K562 (cell line): ENCODE data around the gene PIN4. TPM values are rescaled to one million over a fixed set of nuclear protein-coding genes. Genes with fewer than 3 reads are reported as not detected.

ENCODE experiments used
- ATAC-seq: fragments of 200-7000 bp; cut with Tn5 transposase; 3 replicates; pipeline ENCODE4 v1.9.1; 2020; ENCODE audit warnings: moderate library complexity
- BruUV-seq: library from RNA; stranded (reverse); fragments of 400-500 nt; replicated peaks from 2 replicates; lab custom pipeline; 2021; lab: Mats Ljungman, UMichigan
- CTCF ChIA-PET: fragments of 300-600 bp; formaldehyde crosslinking; extraction: SDS; loops from one replicate; lab custom pipeline; 2021; ENCODE audit warnings: low intra/inter-chr PET ratio; lab: Yijun Ruan, JAX
- POLR2A ChIA-PET: fragments of 300-600, 350-650 bp; sonication (Branson Sonifier 250); formaldehyde crosslinking; extraction: SDS; loops from one replicate; lab custom pipeline; 2021; ENCODE audit warnings: antibody characterized with exemption, inconsistent platforms; lab: Yijun Ruan, JAX
- DNase-seq, 4 experiments: peaks; one replicate each; pipeline versions ENCODE4 v3.0.0 to v3.0.0-alpha.2; 2011 to 2018; ENCODE audit warnings: low spot score in 3 of 4, mixed read lengths in 3 of 4; ENCODE audit errors: extremely low read depth in 1 of 4
- FAIRE-seq: peaks from 2 replicates; lab custom pipeline; 2011; peaks lifted over from hg19 to GRCh38; lab: Jason Lieb, UNC
- H2AFZ ChIP-seq: 2 replicates; pipeline ENCODE4 v1.6.0; 2011; ENCODE audit warnings: low read depth, low read length, control low read depth, inconsistent platforms
- H3K27ac ChIP-seq: fragments of 200-600 bp; 3 replicates; pipeline ENCODE4 v1.8.0; 2011; ENCODE audit warnings: low read depth, mild to moderate bottlenecking, control low read depth, inconsistent platforms, low read length, moderate library complexity, mixed read lengths; ENCODE audit errors: extremely low read depth
- H3K27me3 ChIP-seq, 2 experiments: fragments of 300-600 bp in 1 of 2; 2 replicates in 1 of 2; 3 replicates in 1 of 2; pipeline versions ENCODE4 v1.6.0 to v1.8.0; 2011; ENCODE audit warnings: inconsistent platforms in 2 of 2, low read length in 2 of 2, mild to moderate bottlenecking in 1 of 2, mixed read lengths in 1 of 2, moderate library complexity in 1 of 2; ENCODE audit not compliant: control insufficient read depth in 2 of 2, insufficient read depth in 2 of 2
- H3K36me3 ChIP-seq: fragments of 300-600 bp; 3 replicates; pipeline ENCODE4 v1.8.0; 2011; ENCODE audit warnings: mild to moderate bottlenecking, low read length, inconsistent platforms; ENCODE audit not compliant: control insufficient read depth, insufficient read depth
- H3K4me1 ChIP-seq, 2 experiments: fragments of 200-600 bp in 1 of 2; replicated peaks in 1 of 2; 2 replicates in 1 of 2; 3 replicates in 1 of 2; pipeline versions ENCODE4 v1.5.1 to v1.8.0; 2011; ENCODE audit warnings: inconsistent platforms in 2 of 2, low read length in 2 of 2, mild to moderate bottlenecking in 1 of 2, mixed read lengths in 1 of 2, moderate library complexity in 1 of 2; ENCODE audit not compliant: control insufficient read depth in 2 of 2, insufficient read depth in 2 of 2
- H3K4me2 ChIP-seq: 2 replicates; pipeline ENCODE4 v1.6.1; 2011; ENCODE audit warnings: low read length, control low read depth, inconsistent platforms, mixed read lengths; ENCODE audit not compliant: insufficient read depth
- H3K4me3 ChIP-seq: fragments of 200-600 bp; sonication (generic), shearing (Covaris generic); 2 replicates; pipeline ENCODE4 v1.5.1; 2016; ENCODE audit warnings: control low read depth, inconsistent platforms
- H3K79me2 ChIP-seq: fragments of 200-600 bp; 3 replicates; pipeline ENCODE4 v1.8.0; 2011; ENCODE audit warnings: low read length, inconsistent platforms; ENCODE audit not compliant: control insufficient read depth, insufficient read depth
- H3K9ac ChIP-seq, 2 experiments: 2 replicates each; pipeline versions ENCODE4 v1.6.0 to v1.6.1; 2011; ENCODE audit warnings: low read depth in 2 of 2, low read length in 2 of 2, control low read depth in 1 of 2, inconsistent platforms in 1 of 2, mild to moderate bottlenecking in 1 of 2, mixed read lengths in 1 of 2; ENCODE audit not compliant: insufficient read depth in 1 of 2
- H3K9me1 ChIP-seq: one replicate; pipeline ENCODE4 v1.6.0; 2011; ENCODE audit warnings: inconsistent platforms, mild to moderate bottlenecking, low read length, moderate library complexity; ENCODE audit not compliant: control insufficient read depth, insufficient read depth
- H3K9me3 ChIP-seq: replicated peaks from 2 replicates; pipeline ENCODE4 v1.5.1; 2011; ENCODE audit warnings: low read depth, low read length, inconsistent platforms; ENCODE audit not compliant: control insufficient read depth, insufficient read depth
- H4K20me1 ChIP-seq: replicated peaks from 2 replicates; pipeline ENCODE4 v1.6.1; 2011; ENCODE audit warnings: low read length, inconsistent platforms, mixed read lengths; ENCODE audit not compliant: control insufficient read depth, insufficient read depth
- ATF2 ChIP-seq: sonication (generic); formaldehyde crosslinking; IDR thresholded peaks from 2 replicates; pipeline ENCODE4 v1.8.1; 2022; ENCODE audit warnings: missing genetic modification reagents
- E4F1 ChIP-seq: fragments of 250-450 bp; sonication (Bioruptor Pico); IDR thresholded peaks from 2 replicates; pipeline ENCODE4 v1.5.0; 2021; ENCODE audit warnings: mild to moderate bottlenecking, borderline replicate concordance
- FOXA3 ChIP-seq, 2 experiments: fragments of 450-650 bp in 1 of 2; sonication (generic) in 1 of 2; formaldehyde crosslinking; IDR thresholded peaks in 1 of 2; conservative IDR thresholded peaks in 1 of 2; 2 replicates each; pipeline versions ENCODE4 v1.4.0 to v1.8.0; 2020 to 2022; ENCODE audit warnings: mild to moderate bottlenecking in 2 of 2, missing genetic modification reagents in 1 of 2
- FOXP1 ChIP-seq: sonication (generic); formaldehyde crosslinking; IDR thresholded peaks from 2 replicates; pipeline ENCODE4 v1.8.0; 2022; ENCODE audit warnings: mild to moderate bottlenecking, missing genetic modification reagents
- GABPB2 ChIP-seq: fragments of 250-450 bp; sonication (Bioruptor Pico); conservative IDR thresholded peaks from 2 replicates; pipeline ENCODE4 v1.5.1; 2021; ENCODE audit warnings: mild to moderate bottlenecking
- NEUROD1 ChIP-seq: fragments of 150-350 bp; IDR thresholded peaks from 2 replicates; pipeline ENCODE4 v1.6.1; 2014; ENCODE audit warnings: borderline replicate concordance, low read length, low read depth; ENCODE audit not compliant: partially characterized antibody
- SPI1 ChIP-seq: IDR thresholded peaks from 2 replicates; pipeline ENCODE4 v1.6.1; 2011; ENCODE audit warnings: low read depth, low read length, control low read depth, borderline replicate concordance
- ZNF740 ChIP-seq, 3 experiments: fragments of 200-800 bp in 1 of 3; sonication (Bioruptor generic) in 1 of 3; sonication (generic) in 1 of 3; formaldehyde crosslinking in 1 of 3; IDR thresholded peaks; 2 replicates each; pipeline versions ENCODE4 v1.6.1 to v1.8.0; 2016 to 2022; ENCODE audit warnings: mild to moderate bottlenecking in 2 of 3, missing compliant biosample characterization in 2 of 3, missing genetic modification characterization in 2 of 3, missing genetic modification reagents in 1 of 3
- WGBS: fragments of 100-300 bp; shearing (Covaris generic); methylation state at CpG from one replicate; pipeline ENCODE4 v1.1.6; 2016; ENCODE audit warnings: low coverage, mixed read lengths; ENCODE audit not compliant: insufficient coverage; ENCODE audit errors: missing lambda C conversion rate; 5-methylcytosine and 5-hydroxymethylcytosine counted together
- in situ Hi-C: fragments of 300-500 bp; cut with MboI; formaldehyde crosslinking; loops from 4 replicates; pipeline ENCODE4 v1.15.0; 2018; ENCODE audit warnings: inconsistent platforms, mixed read lengths
- intact Hi-C: fragments of 100-400 bp; cut with micrococcal nuclease; formaldehyde crosslinking; loops from 2 replicates; pipeline ENCODE4 v1.14.2; 2022
- polyA plus RNA-seq, 8 experiments: library from polyadenylated mRNA; depleted of rRNA in 4 of 8; stranded (reverse) in 5 of 8; unstranded in 3 of 8; fragments of >200 nt; fragmentation: Nextera tagmentation in 2 of 8; fragmentation: Illumina TruSeq in 1 of 8; extraction: Ambion mirVana in 2 of 8; extraction: Trizol in 1 of 8; gene quantifications; 2 replicates each; pipeline versions ENCODE4 v1.2.1 to v1.2.3, GENCODE V29; 2011 to 2014; ENCODE audit warnings: inconsistent platforms in 1 of 8, missing spikeins in 1 of 8
- total RNA-seq, 7 experiments: library from RNA; depleted of rRNA in 6 of 7; stranded (reverse); fragments of >200 nt in 6 of 7; fragmentation: Illumina TruSeq in 2 of 7; extraction: Trizol in 2 of 7; gene quantifications; 2 replicates each; pipeline versions ENCODE4 v1.2.1 to v1.2.3, GENCODE V29; 2011 to 2021; ENCODE audit warnings: low replicate concordance in 1 of 7

PIN4 gene
- total and polyA plus RNA-seq, 9 of the 15 experiments (the other 6 are each of a cell fraction or from before 2014, with no cell fraction given), result 10.0 to 132 (median 45.6) TPM

- in situ Hi-C loops, result no loop called here
- Histone ChIP-seq H3K79me2 (peaks cover 4% of the 10 kb centered on the region; the same call in 1 of the 3 replicates), H3K9me1 (no peaks in the 10 kb centered on the region), H3K36me3 (peaks cover 30% of the 10 kb centered on the region; the same call in 2 of the 3 replicates), H3K27ac (no peak overlapping the region), H4K20me1 (no peaks in the 10 kb centered on the region)
- DNase-seq, result no peak
- ATAC-seq, result no peak
- CTCF ChIA-PET, result no interaction called here
- FAIRE-seq, result no peak
- TF ChIP-seq ZNF740 (CRISPR knock-in tag; IDR thresholded peaks at IDR 0.05) (no peak), ZNF740 (tag; IDR thresholded peaks at IDR 0.05) (no peak), FOXA3 (CRISPR knock-in tag; conservative IDR thresholded peaks at IDR 0.05 in 1 of 2, IDR thresholded peaks at IDR 0.05 in 1 of 2) (no peak), SPI1 (no peak), GABPB2 (CRISPR knock-in tag) (no peak), ATF2 (CRISPR knock-in tag) (no peak), E4F1 (CRISPR knock-in tag) (no peak), NEUROD1 (no peak), FOXP1 (CRISPR knock-in tag) (no peak)
- TF ChIP-seq, all 486 proteins: peak for 0
- H3K4me3 ChIP-seq, result no peak overlapping the region
- H3K27me3 ChIP-seq, result no peaks in the 10 kb centered on the region
- H3K4me2 ChIP-seq, result no peak overlapping the region
- H3K4me1 ChIP-seq, result no peaks in the 10 kb centered on the region
- intact Hi-C loops, result no loop called here
- no peaks in the 10 kb centered on the region for H3K9me3 ChIP-seq
- BruUV-seq, result no TSS peak
- no peak overlapping the region for H3K9ac ChIP-seq
- POLR2A ChIA-PET, result no interaction called here
- WGBS, result 81% methylated on average over 4 of the region's 4 CpGs
- H2AFZ ChIP-seq, result no peak overlapping the region
Observed at GRCh38 chrX:72208126-72208800, 26.7 kb downstream of the PIN4 start.
